HUES6 (cell line): ENCODE results near the gene PIGS.

ENCODE experiments used
- H3K27ac ChIP-seq: 2 replicates; pipeline ENCODE4 v1.7.0; 2013; ENCODE audit warnings: low read depth, mild to moderate bottlenecking, low read length, inconsistent platforms
- H3K27me3 ChIP-seq: 2 replicates; pipeline ENCODE4 v1.6.1; 2013; ENCODE audit warnings: low read length; ENCODE audit not compliant: control insufficient read depth, insufficient read depth
- H3K36me3 ChIP-seq: 2 replicates; pipeline ENCODE4 v1.6.1; 2013; ENCODE audit warnings: low read length; ENCODE audit not compliant: control insufficient read depth, insufficient read depth
- H3K4me1 ChIP-seq: 2 replicates; pipeline ENCODE4 v1.6.1; 2013; ENCODE audit warnings: low read length; ENCODE audit not compliant: control insufficient read depth, insufficient read depth
- H3K4me3 ChIP-seq: 2 replicates; pipeline ENCODE4 v1.5.1; 2013; ENCODE audit warnings: low read depth, low read length
- H3K9ac ChIP-seq: one replicate; pipeline ENCODE4 v1.6.1; 2013; ENCODE audit warnings: mild to moderate bottlenecking, low read length
- H3K9me3 ChIP-seq: 2 replicates; pipeline ENCODE4 v1.6.1; 2013; ENCODE audit warnings: low read depth, low read length; ENCODE audit not compliant: control insufficient read depth, insufficient read depth

PIGS gene

GRCh38 chr17:28570716-28571360 is 486 bp downstream of the PIGS start:
- H3K27ac ChIP-seq = peak overlapping the region; percentile 60; the same call in 1 of the 2 replicates
- peak overlapping the region; percentile 77 for H3K9ac ChIP-seq
- no peaks in the 10 kb centered on the region for H3K9me3 ChIP-seq
- H3K36me3 ChIP-seq = peaks cover 20% of the 10 kb centered on the region
- peaks cover 3% of the 10 kb centered on the region; the same call in 1 of the 2 replicates for H3K4me1 ChIP-seq
- H3K27me3 ChIP-seq = peaks cover 7% of the 10 kb centered on the region
- H3K4me3 ChIP-seq = peak overlapping the region; percentile 82

- Histone ChIP-seq H3K4me3 (no peak overlapping the region), H3K36me3 (peaks cover 16% of the 10 kb centered on the region), H3K27me3 (peaks cover 7% of the 10 kb centered on the region), H3K4me1 (no peaks in the 10 kb centered on the region), H3K27ac (no peak overlapping the region), H3K9ac (no peak overlapping the region), H3K9me3 (no peaks in the 10 kb centered on the region)
Measured at GRCh38 chr17:28569446-28569845, 1.9 kb downstream of the PIGS start.

GRCh38 chr17:28567604-28568003 is 3.7 kb downstream of the PIGS start:
- Histone ChIP-seq H3K36me3 (peaks cover 14% of the 10 kb centered on the region), H3K27ac (no peak overlapping the region), H3K4me1 (no peaks in the 10 kb centered on the region), H3K27me3 (peaks cover 7% of the 10 kb centered on the region), H3K4me3 (no peak overlapping the region), H3K9ac (no peak overlapping the region), H3K9me3 (no peaks in the 10 kb centered on the region)

- Histone ChIP-seq H3K27ac (no peak overlapping the region), H3K36me3 (peaks cover 36% of the 10 kb centered on the region), H3K9me3 (no peaks in the 10 kb centered on the region), H3K27me3 (no peaks in the 10 kb centered on the region), H3K4me3 (no peak overlapping the region), H3K9ac (no peak overlapping the region), H3K4me1 (no peaks in the 10 kb centered on the region)
Measured at GRCh38 chr17:28563475-28563874, 7.8 kb downstream of the PIGS start.

DNA sequence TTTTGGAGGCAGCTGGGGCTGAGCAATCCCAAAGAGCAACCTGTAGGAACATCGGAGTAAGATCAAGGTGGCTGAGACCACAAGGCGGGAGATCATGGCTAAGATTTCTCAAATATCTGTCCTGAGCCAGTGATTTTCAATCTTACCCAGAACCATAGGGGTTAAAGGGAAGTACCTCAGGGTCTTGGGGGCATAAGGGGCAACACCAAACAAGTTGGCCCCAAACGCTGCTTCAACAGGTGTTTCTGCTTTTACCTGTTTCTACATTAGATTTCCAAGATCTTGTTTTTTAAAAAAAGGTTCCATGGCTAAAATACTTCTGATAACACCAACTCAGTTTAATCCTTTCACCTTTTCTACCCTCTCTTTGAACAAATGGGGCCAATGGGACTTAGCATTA is 16.3 kb downstream of the PIGS start:
- Histone ChIP-seq H3K9ac (no peak overlapping the region), H3K4me1 (peaks cover 12% of the 10 kb centered on the region), H3K4me3 (no peak overlapping the region), H3K9me3 (no peaks in the 10 kb centered on the region), H3K36me3 (peaks cover 60% of the 10 kb centered on the region), H3K27me3 (no peaks in the 10 kb centered on the region), H3K27ac (no peak overlapping the region)

DNA sequence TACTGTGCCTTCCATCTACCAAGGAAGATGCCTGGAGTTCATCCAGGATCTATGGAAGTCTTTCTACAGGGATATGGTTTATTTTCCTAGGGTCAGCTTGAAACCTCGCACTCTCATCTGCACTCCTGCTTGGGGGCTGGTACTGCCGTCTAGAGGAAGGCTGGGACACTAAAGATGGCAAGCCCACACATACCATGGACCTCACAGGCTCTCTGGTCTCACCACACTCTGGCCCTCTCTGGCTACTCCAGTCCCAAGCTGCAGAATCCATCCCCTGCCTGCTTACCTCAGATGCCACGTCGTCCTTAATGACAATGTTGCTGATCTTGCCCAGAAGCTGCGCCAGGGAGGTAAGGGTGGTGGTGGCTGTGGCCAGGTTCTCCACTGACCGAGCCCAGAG is 16.8 kb downstream of the PIGS start:
- peaks cover 55% of the 10 kb centered on the region for H3K36me3 ChIP-seq
- peaks cover 14% of the 10 kb centered on the region for H3K4me1 ChIP-seq
- no peak overlapping the region for H3K9ac ChIP-seq

DNA sequence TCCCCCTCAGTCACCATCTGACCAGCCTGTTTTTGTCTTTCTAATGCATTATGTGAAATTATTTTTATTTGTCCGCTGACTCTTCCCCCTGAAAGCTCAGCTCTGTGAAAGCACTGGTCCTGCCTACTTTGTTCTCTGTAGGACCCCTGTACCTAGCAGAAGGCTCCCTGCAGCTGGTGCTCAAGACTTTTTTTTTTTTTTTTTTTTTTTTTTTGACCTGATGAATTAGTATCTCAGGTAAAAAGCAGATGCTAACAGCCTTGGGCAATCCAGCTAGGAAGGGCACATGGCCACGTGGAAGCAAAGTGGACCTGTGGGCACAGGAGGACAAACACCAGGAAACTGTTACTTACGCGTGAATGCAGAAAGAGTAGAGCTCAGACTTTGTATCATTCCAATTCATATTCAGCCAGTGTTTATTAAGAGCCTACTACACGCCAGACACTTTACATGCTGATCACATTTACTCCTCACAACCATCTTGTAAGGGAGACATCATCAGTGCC is 18.3 kb downstream of the PIGS start:
- Histone ChIP-seq H3K4me3 (peak overlapping the region; percentile 58), H3K9ac (no peak overlapping the region)

More for the DNA sequence above, 16.8 kb downstream of the PIGS start:
- Histone ChIP-seq H3K4me3 (no peak overlapping the region), H3K27me3 (no peaks in the 10 kb centered on the region), H3K27ac (no peak overlapping the region), H3K9me3 (no peaks in the 10 kb centered on the region)

GRCh38 chr17:28552176-28552999 is 18.9 kb downstream of the PIGS start, which contains the start of gene UNC119:
TSS of gene UNC119 (minus strand) at chr17:28552624. CDS start at chr17:28552557, 67 bp downstream.
- Histone ChIP-seq H3K9me3 (no peaks in the 10 kb centered on the region), H3K36me3 (peaks cover 40% of the 10 kb centered on the region), H3K4me3 (peak within 1 kb of the TSS; percentile 83), H3K9ac (peak within 1 kb of the TSS; percentile 61), H3K27me3 (no peaks in the 10 kb centered on the region), H3K27ac (no peak within 1 kb of the TSS), H3K4me1 (peaks cover 21% of the 10 kb centered on the region)

More for the DNA sequence above, 18.3 kb downstream of the PIGS start:
- Histone ChIP-seq H3K27me3 (no peaks in the 10 kb centered on the region), H3K27ac (no peak overlapping the region), H3K9me3 (no peaks in the 10 kb centered on the region), H3K36me3 (peaks cover 47% of the 10 kb centered on the region), H3K4me1 (peaks cover 15% of the 10 kb centered on the region)

DNA sequence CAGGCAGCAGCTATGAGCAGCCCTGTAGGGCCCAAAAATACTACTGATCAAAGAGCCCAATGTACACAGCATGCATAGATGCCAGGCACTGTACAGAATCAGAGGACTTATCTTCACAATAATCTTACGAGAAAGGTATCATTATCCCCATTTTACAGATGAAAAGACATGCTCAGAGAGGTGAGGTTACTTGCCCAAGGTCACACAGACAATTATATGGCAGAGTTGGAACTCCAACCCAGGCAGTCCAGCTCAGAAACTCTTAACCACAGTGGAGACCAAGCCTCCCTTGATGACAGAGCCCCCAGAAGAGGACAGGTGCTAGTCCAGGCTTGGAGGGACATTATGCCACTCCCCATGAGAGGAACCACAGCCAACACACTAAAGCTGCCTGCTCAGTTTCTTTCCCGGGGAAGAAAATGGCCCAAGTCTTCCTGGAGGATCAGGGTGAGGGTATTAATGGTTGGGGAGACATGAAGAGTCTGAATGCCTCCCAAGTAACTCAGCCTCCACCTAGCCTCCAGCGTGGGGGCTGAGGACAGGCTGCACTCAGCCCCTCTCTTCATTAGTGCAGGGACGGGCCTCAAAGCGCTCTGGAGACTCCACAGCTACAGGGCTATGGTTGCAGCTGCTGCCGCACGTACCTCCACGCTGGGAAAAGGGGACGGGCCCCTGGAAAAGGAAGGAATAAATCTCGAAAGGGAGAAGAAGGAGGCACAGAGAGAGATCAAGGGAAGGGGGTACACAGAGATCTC is 19.7 kb downstream of the PIGS start:
- peak overlapping the region; percentile 83 for H3K4me3 ChIP-seq
- H3K9ac ChIP-seq = peak overlapping the region; percentile 56
- peaks cover 21% of the 10 kb centered on the region for H3K4me1 ChIP-seq
- H3K36me3 ChIP-seq = peaks cover 40% of the 10 kb centered on the region
- H3K27me3 ChIP-seq = no peaks in the 10 kb centered on the region
- H3K27ac ChIP-seq = no peak overlapping the region
- H3K9me3 ChIP-seq = no peaks in the 10 kb centered on the region

- Histone ChIP-seq H3K4me1 (peaks cover 24% of the 10 kb centered on the region), H3K36me3 (peaks cover 37% of the 10 kb centered on the region), H3K9ac (no peak overlapping the region), H3K9me3 (no peaks in the 10 kb centered on the region), H3K27ac (no peak overlapping the region), H3K27me3 (no peaks in the 10 kb centered on the region), H3K4me3 (peak overlapping the region; percentile 83; the same call in 1 of the 2 replicates)
Measured at GRCh38 chr17:28550858-28551257, 20.5 kb downstream of the PIGS start.
